ENCODE results near the gene FAM181A. TPM values are rescaled to one million over a fixed set of nuclear protein-coding genes. Genes with fewer than 3 reads are reported as not detected.
A peak's percentile ranks its signal among the peaks of the same experiment; 100 is the strongest.

The FAM181A gene
- total and polyA plus RNA-seq, 10 donors = not detected

DNA sequence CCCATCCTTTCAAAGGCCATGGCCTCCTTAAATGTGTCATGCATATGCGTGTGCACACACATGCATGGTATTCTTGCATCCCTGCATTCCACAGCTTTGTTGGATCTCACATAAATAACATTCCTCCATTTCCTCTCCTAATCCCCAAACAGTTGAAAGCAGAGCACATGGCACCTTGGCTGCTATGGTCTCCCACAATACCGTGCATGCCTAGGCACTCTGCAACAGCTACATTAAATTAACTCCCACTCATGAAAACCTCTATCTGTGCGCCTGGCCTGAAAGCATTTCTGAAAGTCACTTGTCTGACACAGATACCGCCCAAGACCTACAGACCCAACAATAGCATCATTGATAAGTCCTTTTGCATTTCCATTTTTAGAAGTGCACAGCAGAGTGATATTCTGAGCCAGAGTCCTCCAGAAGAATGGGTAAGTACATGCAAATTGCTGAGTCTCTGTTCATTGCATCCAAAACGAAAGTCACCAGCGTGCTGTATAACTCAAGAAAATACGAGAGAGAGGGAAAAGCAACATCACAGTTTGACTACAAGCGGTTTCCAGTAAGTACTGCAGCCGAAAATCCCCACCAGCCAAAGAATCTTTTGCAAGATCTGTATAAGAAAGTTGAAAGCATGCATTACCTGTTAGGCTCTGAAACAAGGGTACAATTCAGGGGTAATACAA, 48.8 kb downstream of the FAM181A start:
- Histone ChIP-seq H3K36me3 (no peaks in the 10 kb centered on the region), H3K4me3 (peak overlapping the region in 4 of 8 donors; percentile 0 to 44 (median 18)), H3K27ac (peak overlapping the region in 7 of 8 donors; percentile 5 to 67 (median 61)), H3K9me3 (peaks cover 0 to 11% (median 9%) of the 10 kb centered on the region in 8 donors), H3K4me1 (peaks cover 4 to 62% (median 27%) of the 10 kb centered on the region in 6 donors), H3K27me3 (replicated peaks in 1 of 7) (peaks cover 0 to 35% (median 0%) of the 10 kb centered on the region in 7 donors)
- intact Hi-C loops (cut with DNase I; ENCODE audit: low total_unique reads) = no loop called here
- WGBS, 5 donors = 47 to 67% (median 53%) methylated on average over 9 of the region's 9 CpGs
- no peak for DNase-seq
- TF ChIP-seq, protein P1, sequence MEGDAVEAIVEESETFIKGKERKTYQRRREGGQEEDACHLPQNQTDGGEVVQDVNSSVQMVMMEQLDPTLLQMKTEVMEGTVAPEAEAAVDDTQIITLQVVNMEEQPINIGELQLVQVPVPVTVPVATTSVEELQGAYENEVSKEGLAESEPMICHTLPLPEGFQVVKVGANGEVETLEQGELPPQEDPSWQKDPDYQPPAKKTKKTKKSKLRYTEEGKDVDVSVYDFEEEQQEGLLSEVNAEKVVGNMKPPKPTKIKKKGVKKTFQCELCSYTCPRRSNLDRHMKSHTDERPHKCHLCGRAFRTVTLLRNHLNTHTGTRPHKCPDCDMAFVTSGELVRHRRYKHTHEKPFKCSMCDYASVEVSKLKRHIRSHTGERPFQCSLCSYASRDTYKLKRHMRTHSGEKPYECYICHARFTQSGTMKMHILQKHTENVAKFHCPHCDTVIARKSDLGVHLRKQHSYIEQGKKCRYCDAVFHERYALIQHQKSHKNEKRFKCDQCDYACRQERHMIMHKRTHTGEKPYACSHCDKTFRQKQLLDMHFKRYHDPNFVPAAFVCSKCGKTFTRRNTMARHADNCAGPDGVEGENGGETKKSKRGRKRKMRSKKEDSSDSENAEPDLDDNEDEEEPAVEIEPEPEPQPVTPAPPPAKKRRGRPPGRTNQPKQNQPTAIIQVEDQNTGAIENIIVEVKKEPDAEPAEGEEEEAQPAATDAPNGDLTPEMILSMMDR (IDR thresholded peaks at IDR 0.05 in 8 of 11, conservative IDR thresholded peaks at IDR 0.05 in 3 of 11) = peak in 1 of 11 experiments; percentile 26
- no peak for TF ChIP-seq POLR2AphosphoS5 (IDR thresholded peaks at IDR 0.05)

DNA sequence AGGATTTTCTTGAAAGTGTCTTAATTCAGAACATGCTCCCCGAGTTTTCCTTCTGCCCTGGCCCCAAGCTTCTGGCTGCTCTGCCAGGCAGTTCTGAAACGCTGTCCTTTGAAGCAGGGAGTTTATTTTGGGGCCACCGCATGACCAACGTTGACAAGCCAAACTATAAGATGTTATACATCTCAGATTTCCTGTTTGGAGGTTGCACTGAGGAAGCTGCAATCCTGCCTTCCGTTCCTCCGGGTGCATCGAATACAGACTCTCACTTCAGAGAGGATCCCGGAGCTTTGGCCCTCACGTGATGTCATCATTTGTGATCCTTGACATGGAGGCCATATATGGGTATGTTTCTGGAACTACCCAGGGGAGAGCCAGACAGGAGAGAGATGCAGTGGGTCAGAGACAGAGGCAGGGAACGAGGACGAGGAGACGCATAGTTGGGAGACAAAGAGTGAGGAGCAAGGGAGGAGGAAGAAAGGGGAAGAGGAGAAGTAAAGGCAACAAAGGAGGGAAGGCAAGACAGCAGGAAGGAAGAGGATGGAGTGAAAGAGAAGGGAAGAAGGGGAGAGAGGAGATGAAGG, 49.4 kb downstream of the FAM181A start, which contains the start of gene ASB2:
Gene ASB2 (minus strand): TSS at position 94 of the 581 bp plus-strand sequence. CDS start 12,031 bp downstream, outside the sequence.
- TF ChIP-seq POLR2AphosphoS5 (IDR thresholded peaks at IDR 0.05) (peak in 1 of 3 donors; percentile 5), POLR2A (IDR thresholded peaks at IDR 0.05) (no peak)
- 11 to 19% (median 16%) methylated on average over 12 of the region's 12 CpGs for WGBS, 5 donors
- Histone ChIP-seq H3K4me1 (peaks cover 4 to 56% (median 21%) of the 10 kb centered on the region in 6 donors), H3K36me3 (no peaks in the 10 kb centered on the region), H3K27ac (peak within 1 kb of the TSS in 7 of 8 donors; percentile 5 to 67 (median 61)), H3K27me3 (replicated peaks in 1 of 7) (peaks cover 0 to 41% (median 0%) of the 10 kb centered on the region in 7 donors), H3K9me3 (peaks cover 0 to 11% (median 9%) of the 10 kb centered on the region in 8 donors), H3K4me3 (peak within 1 kb of the TSS in 4 of 8 donors; percentile 0 to 44 (median 18))
- intact Hi-C loops (cut with DNase I; ENCODE audit: low total_unique reads) = no loop called here
- DNase-seq = no peak

DNA sequence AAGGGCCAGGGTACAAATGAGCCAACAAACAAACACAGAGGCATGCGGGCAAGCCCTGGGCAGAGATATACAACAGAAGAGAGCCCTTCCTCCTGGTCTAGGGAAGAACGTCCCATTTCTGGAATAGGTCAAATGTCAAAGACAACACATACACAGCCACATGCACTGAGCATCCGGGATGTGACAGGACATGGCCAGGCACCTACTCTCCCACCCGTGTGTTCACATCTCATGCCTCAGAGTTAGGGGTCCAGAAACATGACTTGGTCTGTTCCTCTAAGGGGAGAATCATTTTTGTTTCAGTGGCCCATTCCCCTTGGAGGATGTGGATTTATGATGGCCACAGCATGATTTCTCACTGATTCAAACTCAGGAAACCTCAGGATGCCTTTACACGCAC, 50.0 kb downstream of the FAM181A start:
- intact Hi-C loops (cut with DNase I; ENCODE audit: low total_unique reads) = no loop called here
- 66 to 92% (median 88%) methylated on average over 5 of the region's 5 CpGs for WGBS, 5 donors
- H3K36me3 ChIP-seq = no peaks in the 10 kb centered on the region
- no peak overlapping the region for H3K4me3 ChIP-seq
- DNase-seq = no peak
- peaks cover 0 to 45% (median 0%) of the 10 kb centered on the region in 7 donors for H3K27me3 ChIP-seq (replicated peaks in 1 of 7)
- peaks cover 0 to 11% (median 9%) of the 10 kb centered on the region in 8 donors for H3K9me3 ChIP-seq
- H3K4me1 ChIP-seq = peaks cover 4 to 50% (median 19%) of the 10 kb centered on the region in 6 donors
- H3K27ac ChIP-seq = peak overlapping the region in 4 of 8 donors; percentile 50 to 67 (median 58)
- TF ChIP-seq, protein P1 (IDR thresholded peaks at IDR 0.05 in 8 of 11, conservative IDR thresholded peaks at IDR 0.05 in 3 of 11) = no peak
- no peak for TF ChIP-seq POLR2A (IDR thresholded peaks at IDR 0.05)
- no peak for TF ChIP-seq POLR2AphosphoS5 (IDR thresholded peaks at IDR 0.05)

DNA sequence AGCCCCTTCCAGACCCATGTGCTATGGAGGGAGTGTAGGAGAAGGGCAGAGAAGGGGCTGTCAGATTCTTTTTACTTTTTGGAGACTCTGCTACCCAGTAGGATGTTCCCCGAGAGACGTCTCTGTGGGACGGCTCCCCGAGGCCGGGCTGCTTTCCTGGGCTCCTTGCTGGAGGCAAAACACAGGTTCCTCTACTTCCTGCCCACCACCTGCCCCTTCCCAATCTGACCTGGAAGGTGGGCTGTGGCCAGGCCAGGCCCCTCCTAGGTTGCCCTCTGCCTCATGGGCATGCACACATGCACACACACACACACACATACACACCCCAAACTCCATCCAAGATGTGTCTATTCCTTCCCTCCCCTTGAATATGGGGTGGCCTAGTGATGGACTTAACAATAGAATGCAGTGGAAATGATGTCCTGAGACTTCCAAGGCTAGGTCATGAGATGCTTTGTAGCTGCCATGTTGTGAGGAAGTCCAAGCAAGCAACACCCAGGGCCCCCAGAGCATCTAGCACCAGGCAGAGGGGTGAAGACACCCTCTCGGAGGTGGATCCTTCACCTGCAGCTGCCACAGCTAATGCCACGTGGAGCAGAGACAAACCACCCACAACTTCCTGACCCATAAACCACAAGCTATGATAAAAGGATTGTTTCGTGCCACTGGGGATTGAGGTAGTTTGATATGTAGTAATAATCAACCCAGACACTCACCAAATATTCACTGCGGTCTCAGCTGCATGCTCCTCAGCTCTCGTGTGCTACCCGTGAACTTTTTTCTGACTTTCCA, 50.8 kb downstream of the FAM181A start:
- Histone ChIP-seq H3K4me3 (no peak overlapping the region), H3K36me3 (no peaks in the 10 kb centered on the region), H3K27me3 (replicated peaks in 1 of 7) (peaks cover 0 to 53% (median 0%) of the 10 kb centered on the region in 7 donors), H3K4me1 (peaks cover 4 to 46% (median 19%) of the 10 kb centered on the region in 6 donors), H3K27ac (peak overlapping the region in 5 of 8 donors; percentile 14 to 50 (median 34)), H3K9me3 (peaks cover 0 to 11% (median 9%) of the 10 kb centered on the region in 8 donors)
- intact Hi-C loops (cut with DNase I; ENCODE audit: low total_unique reads) = no loop called here
- WGBS, 5 donors = 55 to 68% (median 58%) methylated on average over 9 to 11 of the region's 11 CpGs
- DNase-seq = no peak
- peak in 2 of 3 donors; percentile 30 to 41 for TF ChIP-seq POLR2AphosphoS5 (IDR thresholded peaks at IDR 0.05)
- TF ChIP-seq POLR2A (IDR thresholded peaks at IDR 0.05) = no peak

Measured in spleen (tissue), 11 donors.